Astrocyte (in vitro differentiated cells and primary cell): ENCODE measurements around the gene SLC35G1. TPM values are rescaled to one million over a fixed set of nuclear protein-coding genes. Genes with fewer than 3 reads are reported as not detected.

ENCODE experiments used
- total RNA-seq: library from RNA; stranded (reverse); gene quantifications from 2 replicates; pipeline ENCODE4 v1.2.1, GENCODE V29; 2021

The SLC35G1 gene
- total RNA-seq, 1 donor from 2014 or later, result 3.5 TPM

Other genes with a start within 250 kb of the SLC35G1 start
- 10.6 and 13.2 TPM in 2 replicates for gene FRA10AC1, start 191.4 kb upstream of the SLC35G1 start, total RNA-seq
- 0.41 and 2.0 TPM in 2 replicates for gene LGI1, start 136.0 kb upstream of the SLC35G1 start, total RNA-seq
- gene PLCE1, start 100.0 kb downstream of the SLC35G1 start, total RNA-seq, result 0.58 and 0.84 TPM in 2 replicates